Suprapubic skin (tissue), 4 donors: ENCODE results near the gene MAP1A. TPM values are rescaled to one million over a fixed set of nuclear protein-coding genes. Genes with fewer than 3 reads are reported as not detected.

Experiments used
- DNase-seq, 2 donors: peaks; one replicate each; pipeline ENCODE4 v3.0.0-alpha.2; 2019; ENCODE audit warnings: low spot score in 2 of 2
- H3K27ac ChIP-seq: fragments of 200-600 bp; sonication (generic); one replicate; pipeline ENCODE4 v1.5.1; 2019
- H3K27me3 ChIP-seq: fragments of 200-600 bp; sonication (generic); one replicate; pipeline ENCODE4 v1.5.1; 2019
- H3K36me3 ChIP-seq: fragments of 200-600 bp; sonication (generic); one replicate; pipeline ENCODE4 v1.5.1; 2019
- H3K4me1 ChIP-seq: fragments of 200-600 bp; sonication (generic); one replicate; pipeline ENCODE4 v1.5.1; 2019
- H3K4me3 ChIP-seq: fragments of 200-600 bp; sonication (generic); one replicate; pipeline ENCODE4 v1.5.1; 2019; ENCODE audit warnings: mild to moderate bottlenecking
- H3K9me3 ChIP-seq: fragments of 200-600 bp; sonication (generic); one replicate; pipeline ENCODE4 v1.5.1; 2019
- CTCF ChIP-seq, 2 donors: fragments of 200-600 bp in 1 of 2; fragments of 450-650 bp in 1 of 2; sonication (generic) in 1 of 2; IDR thresholded peaks; one replicate each; pipeline ENCODE4 v1.5.1; 2016 to 2019; ENCODE audit warnings: antibody characterized with exemption in 2 of 2, mild to moderate bottlenecking in 1 of 2, moderate library complexity in 1 of 2
- EP300 ChIP-seq: sonication (generic); formaldehyde crosslinking; IDR thresholded peaks from one replicate; pipeline ENCODE4 v1.6.1; 2017; ENCODE audit warnings: antibody characterized with exemption
- POLR2A ChIP-seq, 2 donors: fragments of 450-650 bp; IDR thresholded peaks; one replicate each; pipeline ENCODE4 v1.6.1; 2017; ENCODE audit warnings: antibody characterized with exemption in 2 of 2, mild to moderate bottlenecking in 2 of 2, moderate library complexity in 2 of 2
- POLR2AphosphoS5 ChIP-seq, 3 donors: sonication (generic); formaldehyde crosslinking; IDR thresholded peaks; one replicate each; pipeline ENCODE4 v1.6.1; 2017; ENCODE audit warnings: antibody characterized with exemption in 3 of 3
- WGBS: methylation state at CpG from one replicate; pipeline ENCODE4 v1.1.5; 2018; 5-methylcytosine and 5-hydroxymethylcytosine counted together
- total RNA-seq, 4 donors: library from RNA; depleted of rRNA; stranded (reverse); fragments of >200 nt; gene quantifications; one replicate each; pipeline ENCODE4 v1.1.0, GENCODE V29; 2016

The MAP1A gene
- total RNA-seq, 4 donors from 2014 or later, result 2.4 to 5.7 (median 4.0) TPM

- peak overlapping the region; percentile 74 for H3K27ac ChIP-seq
- peak overlapping the region; percentile 45 for H3K4me3 ChIP-seq
- no peaks in the 10 kb centered on the region for H3K9me3 ChIP-seq
- DNase-seq, result no peak
- H3K36me3 ChIP-seq, result peaks cover 7% of the 10 kb centered on the region
- TF ChIP-seq CTCF (IDR thresholded peaks at IDR 0.05), result no peak
- TF ChIP-seq POLR2AphosphoS5 (IDR thresholded peaks at IDR 0.05), result no peak
- TF ChIP-seq POLR2A (IDR thresholded peaks at IDR 0.05), result no peak
- TF ChIP-seq EP300, result no peak
- peaks cover 3% of the 10 kb centered on the region for H3K27me3 ChIP-seq
- peaks cover 47% of the 10 kb centered on the region for H3K4me1 ChIP-seq
- WGBS, result 41% methylated on average over 4 of the region's 4 CpGs
Measured at GRCh38 chr15:43516801-43517353, 531 bp upstream of the MAP1A start.

- TF ChIP-seq POLR2AphosphoS5 (IDR thresholded peaks at IDR 0.05) (no peak), EP300 (no peak), CTCF (IDR thresholded peaks at IDR 0.05) (no peak), POLR2A (IDR thresholded peaks at IDR 0.05) (no peak)
- Histone ChIP-seq H3K4me1 (peaks cover 47% of the 10 kb centered on the region), H3K4me3 (peak overlapping the region; percentile 45), H3K27ac (peak overlapping the region; percentile 74), H3K36me3 (peaks cover 12% of the 10 kb centered on the region), H3K27me3 (peaks cover 3% of the 10 kb centered on the region), H3K9me3 (no peaks in the 10 kb centered on the region)
- WGBS, result 13% methylated on average over 8 of the region's 18 CpGs
- no peak for DNase-seq
Measured at GRCh38 chr15:43518197-43518761, 871 bp downstream of the MAP1A start.

GRCh38 chr15:43519196-43519595, 1.8 kb downstream of the MAP1A start:
- Histone ChIP-seq H3K27me3 (peaks cover 3% of the 10 kb centered on the region), H3K4me1 (peaks cover 43% of the 10 kb centered on the region), H3K9me3 (no peaks in the 10 kb centered on the region), H3K36me3 (peaks cover 21% of the 10 kb centered on the region), H3K27ac (no peak overlapping the region), H3K4me3 (no peak overlapping the region)
- no peak for DNase-seq
- 58% methylated on average over 2 of the region's 2 CpGs for WGBS
- TF ChIP-seq POLR2A (IDR thresholded peaks at IDR 0.05) (no peak), POLR2AphosphoS5 (IDR thresholded peaks at IDR 0.05) (no peak), EP300 (no peak), CTCF (IDR thresholded peaks at IDR 0.05) (no peak)

GRCh38 chr15:43520138-43520537, 2.7 kb downstream of the MAP1A start:
- Histone ChIP-seq H3K27me3 (peaks cover 3% of the 10 kb centered on the region), H3K9me3 (no peaks in the 10 kb centered on the region), H3K27ac (no peak overlapping the region), H3K4me3 (no peak overlapping the region), H3K36me3 (peaks cover 29% of the 10 kb centered on the region), H3K4me1 (peaks cover 39% of the 10 kb centered on the region)
- no peak for DNase-seq
- WGBS, result 83% methylated on average over 2 of the region's 2 CpGs
- no peak for TF ChIP-seq POLR2A (IDR thresholded peaks at IDR 0.05)
- no peak for TF ChIP-seq EP300
- no peak for TF ChIP-seq POLR2AphosphoS5 (IDR thresholded peaks at IDR 0.05)
- no peak for TF ChIP-seq CTCF (IDR thresholded peaks at IDR 0.05)

GRCh38 chr15:43521419-43521818, 4.0 kb downstream of the MAP1A start:
- Histone ChIP-seq H3K27me3 (no peaks in the 10 kb centered on the region), H3K9me3 (no peaks in the 10 kb centered on the region), H3K4me3 (no peak overlapping the region), H3K36me3 (peaks cover 34% of the 10 kb centered on the region), H3K4me1 (peaks cover 27% of the 10 kb centered on the region), H3K27ac (no peak overlapping the region)
- no peak for DNase-seq
- TF ChIP-seq POLR2A (IDR thresholded peaks at IDR 0.05), result no peak
- no peak for TF ChIP-seq POLR2AphosphoS5 (IDR thresholded peaks at IDR 0.05)
- no peak for TF ChIP-seq EP300
- no peak for TF ChIP-seq CTCF (IDR thresholded peaks at IDR 0.05)
- WGBS, result 92% methylated on average over 7 of the region's 11 CpGs
